Epithelial cell of prostate (primary cell): Measurements from ENCODE around the gene NUP210L.
A peak's percentile ranks its signal among the peaks of the same experiment; 100 is the strongest.
"Not testable (repeated sequence)": the region's sequence is repeated elsewhere in the genome, so short reads cannot be mapped to it uniquely, and the experiment has no call there.

Experiments used
- DNase-seq: peaks from one replicate; pipeline ENCODE4 v3.0.0-alpha.2; 2011; ENCODE audit warnings: low read depth, low spot score
- H3K27ac ChIP-seq: fragments of 450-650 bp; 2 replicates; pipeline ENCODE4 v1.5.1; 2017; ENCODE audit warnings: mild to moderate bottlenecking

NUP210L gene

GRCh38 chr1:154000420-154000819 is 154.5 kb downstream of the NUP210L start:
- no peak for DNase-seq
- H3K27ac ChIP-seq, result no peak overlapping the region

GRCh38 chr1:153996882-153997281 is 158.0 kb downstream of the NUP210L start:
- DNase-seq, H3K27ac ChIP-seq: not testable (repeated sequence)

GRCh38 chr1:153995640-153996039 is 159.2 kb downstream of the NUP210L start:
- no peak overlapping the region for H3K27ac ChIP-seq
- no peak for DNase-seq

- no peak overlapping the region for H3K27ac ChIP-seq
- no peak for DNase-seq
Measured at GRCh38 chr1:153995202-153995601, 159.7 kb downstream of the NUP210L start.

GRCh38 chr1:153991806-153992205 is 163.1 kb downstream of the NUP210L start:
- DNase-seq, result no peak

GRCh38 chr1:153991151-153991630 is 163.7 kb downstream of the NUP210L start:
- DNase-seq, result no peak
- H3K27ac ChIP-seq, result peak overlapping the region; percentile 81

More at GRCh38 chr1:153991806-153992205, 163.1 kb downstream of the NUP210L start:
- H3K27ac ChIP-seq, result peak overlapping the region; percentile 81

- peak within 1 kb of the TSS; percentile 81 for H3K27ac ChIP-seq
- DNase-seq, result peak; percentile 92
Measured at GRCh38 chr1:153990468-153991150, 164.3 kb downstream of the NUP210L start, which contains the start of gene RPS27. RPS27 (plus strand) TSS chr1:153990762; CDS start chr1:153990797, 35 bp downstream.

GRCh38 chr1:153987621-153988020 is 167.3 kb downstream of the NUP210L start:
- H3K27ac ChIP-seq, result no peak overlapping the region
- DNase-seq, result no peak

- DNase-seq, result no peak
- peak within 1 kb of the TSS; percentile 44 for H3K27ac ChIP-seq
Measured at GRCh38 chr1:153985941-153986761, 168.7 kb downstream of the NUP210L start, which contains the start of gene RAB13. RAB13 (minus strand) TSS chr1:153986339; CDS start chr1:153986236, 103 bp downstream.

- H3K27ac ChIP-seq, result peak overlapping the region; percentile 44
- DNase-seq, result no peak
Measured at GRCh38 chr1:153985341-153985912, 169.4 kb downstream of the NUP210L start.

GRCh38 chr1:153984123-153984894 is 170.6 kb downstream of the NUP210L start:
- no peak overlapping the region for H3K27ac ChIP-seq
- DNase-seq, result no peak

GRCh38 chr1:153981735-153982134 is 173.1 kb downstream of the NUP210L start:
- not testable (repeated sequence) for DNase-seq

GRCh38 chr1:153979091-153979490 is 175.8 kb downstream of the NUP210L start:
- not testable (repeated sequence) for H3K27ac ChIP-seq, DNase-seq

More at GRCh38 chr1:153981735-153982134, 173.1 kb downstream of the NUP210L start:
- H3K27ac ChIP-seq, result not testable (repeated sequence)

GRCh38 chr1:153978274-153978909 is 176.5 kb downstream of the NUP210L start:
- DNase-seq, result no peak
- peak overlapping the region; percentile 58 for H3K27ac ChIP-seq

GRCh38 chr1:153977250-153978240 is 177.3 kb downstream of the NUP210L start, which contains the start of gene JTB:
JTB (minus strand) TSS chr1:153977674; CDS start chr1:153977252, 422 bp downstream.
- no peak for DNase-seq
- peak within 1 kb of the TSS; percentile 58 for H3K27ac ChIP-seq

- DNase-seq, result no peak
Measured at GRCh38 chr1:153976819-153977249, 178.0 kb downstream of the NUP210L start.

GRCh38 chr1:153973525-153973924 is 181.3 kb downstream of the NUP210L start:
- DNase-seq, result no peak
- no peak overlapping the region for H3K27ac ChIP-seq

More at GRCh38 chr1:153976819-153977249, 178.0 kb downstream of the NUP210L start:
- H3K27ac ChIP-seq, result peak overlapping the region; percentile 58

GRCh38 chr1:153973071-153973470 is 181.8 kb downstream of the NUP210L start:
- H3K27ac ChIP-seq, result no peak overlapping the region

More at GRCh38 chr1:153973071-153973470, 181.8 kb downstream of the NUP210L start:
- no peak for DNase-seq
